Nephron (organoid): ENCODE measurements around the gene FTO.

Experiments used
- H3K27ac Mint-ChIP-seq, 3 experiments: 2 replicates each; pipeline ENCODE4 v1.8.0; 2020; ENCODE audit warnings: mixed read lengths in 3 of 3, mild to moderate bottlenecking in 2 of 3, moderate library complexity in 1 of 3
- H3K27me3 Mint-ChIP-seq: 2 replicates; pipeline ENCODE4 v1.8.0; 2021; ENCODE audit warnings: low read depth, mild to moderate bottlenecking, moderate library complexity, mixed read lengths
- H3K36me3 Mint-ChIP-seq: 2 replicates; pipeline ENCODE4 v1.8.0; 2020; ENCODE audit warnings: low read depth, mixed read lengths
- H3K4me1 Mint-ChIP-seq: 2 replicates; pipeline ENCODE4 v1.8.0; 2020; ENCODE audit warnings: mixed read lengths
- H3K4me3 Mint-ChIP-seq, 3 experiments: 2 replicates each; pipeline ENCODE4 v1.8.0; 2020; ENCODE audit warnings: mild to moderate bottlenecking in 3 of 3, mixed read lengths in 3 of 3, moderate library complexity in 2 of 3
- H3K9me3 Mint-ChIP-seq: 2 replicates; pipeline ENCODE4 v1.8.0; 2020; ENCODE audit warnings: mixed read lengths
- TF ChIP-seq, protein P1 (sequence below), 3 experiments: fragments of 200-600 bp; sonication (generic); IDR thresholded peaks; one replicate each; pipeline ENCODE4 v1.5.0; 2021; ENCODE audit warnings: antibody characterized with exemption in 3 of 3; ENCODE audit not compliant: unreplicated experiment in 3 of 3

FTO gene

GRCh38 chr16:53703590-53704444, at the start of gene FTO, which contains the start of gene RPGRIP1L:
Gene FTO, plus strand, starts transcription at chr16:53704156.
Gene RPGRIP1L, minus strand, starts transcription at chr16:53703859. Its CDS starts 3,136 bp downstream, at chr16:53700723.
- Mint-ChIP-seq H3K4me3 (peak within 1 kb of the TSS; percentile 94 to 98 (median 97)), H3K36me3 (peaks cover 39% of the 10 kb centered on the region), H3K27ac (peak within 1 kb of the TSS; percentile 56 to 91 (median 79)), H3K9me3 (peaks cover 5% of the 10 kb centered on the region), H3K4me1 (peaks cover 9% of the 10 kb centered on the region), H3K27me3 (no peaks in the 10 kb centered on the region)
- TF ChIP-seq, protein P1, sequence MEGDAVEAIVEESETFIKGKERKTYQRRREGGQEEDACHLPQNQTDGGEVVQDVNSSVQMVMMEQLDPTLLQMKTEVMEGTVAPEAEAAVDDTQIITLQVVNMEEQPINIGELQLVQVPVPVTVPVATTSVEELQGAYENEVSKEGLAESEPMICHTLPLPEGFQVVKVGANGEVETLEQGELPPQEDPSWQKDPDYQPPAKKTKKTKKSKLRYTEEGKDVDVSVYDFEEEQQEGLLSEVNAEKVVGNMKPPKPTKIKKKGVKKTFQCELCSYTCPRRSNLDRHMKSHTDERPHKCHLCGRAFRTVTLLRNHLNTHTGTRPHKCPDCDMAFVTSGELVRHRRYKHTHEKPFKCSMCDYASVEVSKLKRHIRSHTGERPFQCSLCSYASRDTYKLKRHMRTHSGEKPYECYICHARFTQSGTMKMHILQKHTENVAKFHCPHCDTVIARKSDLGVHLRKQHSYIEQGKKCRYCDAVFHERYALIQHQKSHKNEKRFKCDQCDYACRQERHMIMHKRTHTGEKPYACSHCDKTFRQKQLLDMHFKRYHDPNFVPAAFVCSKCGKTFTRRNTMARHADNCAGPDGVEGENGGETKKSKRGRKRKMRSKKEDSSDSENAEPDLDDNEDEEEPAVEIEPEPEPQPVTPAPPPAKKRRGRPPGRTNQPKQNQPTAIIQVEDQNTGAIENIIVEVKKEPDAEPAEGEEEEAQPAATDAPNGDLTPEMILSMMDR (IDR thresholded peaks at IDR 0.05; ENCODE audit: unreplicated experiment in 3 of 3), result no peak

GRCh38 chr16:53654946-53655345, 49.0 kb upstream of the FTO start:
- no peaks in the 10 kb centered on the region for H3K9me3 Mint-ChIP-seq
- TF ChIP-seq, protein P1 (IDR thresholded peaks at IDR 0.05; ENCODE audit: unreplicated experiment in 3 of 3), result no peak
- no peaks in the 10 kb centered on the region for H3K27me3 Mint-ChIP-seq
- H3K4me3 Mint-ChIP-seq, result no peak overlapping the region
- no peak overlapping the region for H3K27ac Mint-ChIP-seq
- peaks cover 53% of the 10 kb centered on the region for H3K36me3 Mint-ChIP-seq
- H3K4me1 Mint-ChIP-seq, result no peaks in the 10 kb centered on the region

GRCh38 chr16:53662072-53662471, 41.9 kb upstream of the FTO start:
- no peak overlapping the region for H3K27ac Mint-ChIP-seq
- H3K36me3 Mint-ChIP-seq, result peaks cover 13% of the 10 kb centered on the region
- H3K4me3 Mint-ChIP-seq, result no peak overlapping the region
- TF ChIP-seq, protein P1 (IDR thresholded peaks at IDR 0.05; ENCODE audit: unreplicated experiment in 3 of 3), result no peak
- no peaks in the 10 kb centered on the region for H3K4me1 Mint-ChIP-seq
- no peaks in the 10 kb centered on the region for H3K27me3 Mint-ChIP-seq
- H3K9me3 Mint-ChIP-seq, result no peaks in the 10 kb centered on the region

DNA sequence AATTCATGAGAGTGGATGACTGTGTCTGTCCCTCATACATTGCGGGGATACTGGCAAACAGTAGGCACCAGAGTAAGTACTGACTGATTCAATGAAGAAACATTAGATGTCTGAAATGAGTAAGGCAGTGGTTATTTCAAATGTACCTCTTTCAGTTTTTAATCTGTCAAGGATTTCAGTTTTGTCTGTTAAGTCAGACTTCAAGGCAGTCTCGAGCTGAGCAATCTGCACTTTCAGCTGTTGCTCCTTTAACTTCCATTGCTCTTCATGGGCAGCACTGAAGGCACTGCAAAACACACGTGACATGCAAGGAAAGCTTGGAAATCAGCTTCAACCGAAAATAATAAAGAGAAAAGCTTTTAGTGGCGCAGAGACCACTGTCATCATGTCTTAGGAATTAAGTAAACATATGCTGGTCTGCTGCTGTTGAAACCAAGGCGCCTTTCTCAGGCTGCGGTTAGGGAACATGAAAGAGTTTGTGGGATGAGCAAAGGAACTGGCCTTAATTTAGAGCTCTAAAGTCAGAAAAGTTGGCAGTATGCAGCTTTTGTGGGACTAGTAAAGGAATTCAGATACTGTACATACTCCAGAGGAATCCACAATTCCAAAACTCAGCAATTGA, 39.1 kb upstream of the FTO start:
- TF ChIP-seq, protein P1 (IDR thresholded peaks at IDR 0.05; ENCODE audit: unreplicated experiment in 3 of 3), result no peak
- Mint-ChIP-seq H3K4me1 (no peaks in the 10 kb centered on the region), H3K36me3 (peaks cover 5% of the 10 kb centered on the region), H3K27ac (peak overlapping the region in 1 of 3 experiments; percentile 26), H3K9me3 (no peaks in the 10 kb centered on the region), H3K4me3 (no peak overlapping the region), H3K27me3 (no peaks in the 10 kb centered on the region)

DNA sequence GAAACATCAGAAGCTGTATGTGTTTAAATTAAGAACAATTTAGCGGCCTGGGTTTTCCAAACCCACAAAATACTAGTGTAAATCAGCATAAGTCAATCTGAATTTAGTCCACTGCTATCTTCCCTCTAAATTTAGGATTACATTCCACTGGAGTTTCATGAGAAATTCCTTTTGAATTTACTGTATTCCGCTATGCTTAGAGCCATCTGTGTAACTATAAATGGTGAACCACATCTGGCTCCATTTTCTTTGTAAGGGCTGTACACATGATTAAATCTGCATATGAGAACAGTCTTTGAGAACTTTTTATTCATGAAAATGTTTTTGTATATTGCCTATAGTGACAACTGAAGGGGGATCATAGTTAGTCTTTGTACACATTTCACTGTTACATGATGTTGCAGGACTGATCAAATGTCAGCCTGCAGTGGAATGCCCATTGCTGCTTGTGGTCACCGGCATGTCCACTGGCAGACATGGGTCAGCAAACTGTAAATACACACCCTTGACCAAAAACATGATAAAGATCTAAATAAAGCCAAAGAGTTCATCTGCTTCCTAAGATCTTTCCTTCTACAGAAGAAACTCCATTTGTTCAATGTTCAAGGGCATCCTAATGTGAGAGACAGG, 37.1 kb upstream of the FTO start:
- TF ChIP-seq, protein P1 (IDR thresholded peaks at IDR 0.05; ENCODE audit: unreplicated experiment in 3 of 3), result no peak
- H3K4me1 Mint-ChIP-seq, result no peaks in the 10 kb centered on the region
- H3K27me3 Mint-ChIP-seq, result no peaks in the 10 kb centered on the region
- no peak overlapping the region for H3K27ac Mint-ChIP-seq
- peaks cover 9% of the 10 kb centered on the region for H3K36me3 Mint-ChIP-seq
- no peaks in the 10 kb centered on the region for H3K9me3 Mint-ChIP-seq
- no peak overlapping the region for H3K4me3 Mint-ChIP-seq
